HEK293 (cell line): ENCODE measurements around the gene TCEA2.

Source experiments
- CTCF ChIA-PET: fragments of 350-600 bp; formaldehyde crosslinking; extraction: SDS; loops from one replicate; lab custom pipeline; 2021; ENCODE audit warnings: antibody characterized with exemption; lab: Yijun Ruan, JAX
- POLR2A ChIA-PET: fragments of 300-600 bp; formaldehyde crosslinking; extraction: SDS; loops from one replicate; lab custom pipeline; 2020; ENCODE audit warnings: antibody characterized with exemption, inconsistent platforms; lab: Yijun Ruan, JAX
- H3K27ac ChIP-seq: fragments of 200-500 bp; sonication (Bioruptor generic); 2 replicates; pipeline ENCODE4 v1.5.1; 2014; ENCODE audit warnings: low read depth, low read length, control low read depth, inconsistent platforms; ENCODE audit errors: extremely low read depth
- H3K36me3 ChIP-seq, 2 experiments: fragments of 200-500 bp in 1 of 2; sonication (Bioruptor generic) in 1 of 2; 1 replicate in 1 of 2; 2 replicates in 1 of 2; pipeline ENCODE4 v1.5.1; 2014 to 2017; ENCODE audit warnings: inconsistent platforms in 2 of 2, low read length in 2 of 2; ENCODE audit not compliant: control insufficient read depth in 2 of 2, insufficient read depth in 1 of 2
- H3K4me1 ChIP-seq: fragments of 200-500 bp; sonication (Bioruptor generic); 2 replicates; pipeline ENCODE4 v1.5.1; 2014; ENCODE audit warnings: mild to moderate bottlenecking, low read length, inconsistent platforms; ENCODE audit not compliant: control insufficient read depth, insufficient read depth
- H3K4me3 ChIP-seq: 2 replicates; pipeline ENCODE4 v1.5.1; 2011; ENCODE audit warnings: low read depth, mild to moderate bottlenecking, control low read depth, low read length, moderate library complexity
- H3K9me3 ChIP-seq: fragments of 200-500 bp; sonication (Bioruptor generic); 2 replicates; pipeline ENCODE4 v1.5.1; 2014; ENCODE audit warnings: low read depth, low read length, inconsistent platforms; ENCODE audit not compliant: control insufficient read depth, insufficient read depth
- BCL11B ChIP-seq: fragments of 450-650 bp; formaldehyde crosslinking; IDR thresholded peaks from 2 replicates; pipeline ENCODE4 v1.5.1; 2016; ENCODE audit warnings: low read depth, missing biosample characterization, missing genetic modification characterization
- BCL6B ChIP-seq: fragments of 450-650 bp; formaldehyde crosslinking; IDR thresholded peaks from 2 replicates; pipeline ENCODE4 v1.5.1; 2017; ENCODE audit warnings: missing biosample characterization, missing genetic modification characterization
- GLIS2 ChIP-seq: fragments of 450-650 bp; formaldehyde crosslinking; IDR thresholded peaks from 2 replicates; pipeline ENCODE4 v1.5.1; 2016; ENCODE audit warnings: missing biosample characterization, missing genetic modification characterization
- HIC1 ChIP-seq: fragments of 450-650 bp; formaldehyde crosslinking; IDR thresholded peaks from 2 replicates; pipeline ENCODE4 v1.5.1; 2016; ENCODE audit warnings: missing biosample characterization, missing genetic modification characterization
- KLF17 ChIP-seq: fragments of 450-650 bp; formaldehyde crosslinking; IDR thresholded peaks from 2 replicates; pipeline ENCODE4 v1.5.1; 2016; ENCODE audit warnings: missing biosample characterization, missing genetic modification characterization
- OVOL3 ChIP-seq: fragments of 450-650 bp; formaldehyde crosslinking; IDR thresholded peaks from 2 replicates; pipeline ENCODE4 v1.5.1; 2016; ENCODE audit warnings: missing biosample characterization, missing genetic modification characterization
- PRDM10 ChIP-seq: fragments of 450-650 bp; formaldehyde crosslinking; IDR thresholded peaks from 2 replicates; pipeline ENCODE4 v1.5.1; 2016; ENCODE audit warnings: missing biosample characterization, missing genetic modification characterization
- WT1 ChIP-seq: fragments of 450-650 bp; formaldehyde crosslinking; IDR thresholded peaks from 2 replicates; pipeline ENCODE4 v1.5.1; 2016; ENCODE audit warnings: missing biosample characterization, missing genetic modification characterization
- ZBTB20 ChIP-seq: fragments of 450-650 bp; formaldehyde crosslinking; IDR thresholded peaks from 2 replicates; pipeline ENCODE4 v1.5.1; 2016; ENCODE audit warnings: missing biosample characterization, missing genetic modification characterization
- ZBTB21 ChIP-seq: fragments of 450-650 bp; formaldehyde crosslinking; IDR thresholded peaks from 2 replicates; pipeline ENCODE4 v1.5.1; 2017; ENCODE audit warnings: missing biosample characterization, missing genetic modification characterization
- ZEB2 ChIP-seq: fragments of 450-650 bp; formaldehyde crosslinking; IDR thresholded peaks from 2 replicates; pipeline ENCODE4 v1.5.1; 2016; ENCODE audit warnings: missing biosample characterization, missing genetic modification characterization
- ZFP37 ChIP-seq: fragments of 450-650 bp; formaldehyde crosslinking; IDR thresholded peaks from 2 replicates; pipeline ENCODE4 v1.5.1; 2016; ENCODE audit warnings: missing biosample characterization, missing genetic modification characterization
- ZNF555 ChIP-seq: fragments of 450-650 bp; formaldehyde crosslinking; conservative IDR thresholded peaks from 2 replicates; pipeline ENCODE4 v1.5.1; 2017; ENCODE audit warnings: missing biosample characterization, mild to moderate bottlenecking, missing genetic modification characterization, inconsistent platforms
- ZNF701 ChIP-seq: fragments of 450-650 bp; formaldehyde crosslinking; IDR thresholded peaks from 2 replicates; pipeline ENCODE4 v1.5.1; 2016; ENCODE audit warnings: missing biosample characterization, missing genetic modification characterization
- ZSCAN23 ChIP-seq: fragments of 450-650 bp; formaldehyde crosslinking; IDR thresholded peaks from 2 replicates; pipeline ENCODE4 v1.5.1; 2016; ENCODE audit warnings: missing biosample characterization, missing genetic modification characterization

The TCEA2 gene

GRCh38 chr20:64067005-64067632, 4.1 kb downstream of the TCEA2 start:
- H3K4me1 ChIP-seq: no peaks in the 10 kb centered on the region
- CTCF ChIA-PET: interaction anchor here (1.1 kb wide), 2 partner anchors 12 to 17 kb away, joined by 3 read pairs; partner anchors contain the start of genes LKAAEAR1 and RGS19

GRCh38 chr20:64067733-64068307, 4.8 kb downstream of the TCEA2 start:
- CTCF ChIA-PET: no interaction called here
- Histone ChIP-seq H3K4me1 (no peaks in the 10 kb centered on the region), H3K27ac (no peak overlapping the region)
- POLR2A ChIA-PET: interaction anchor here (1.2 kb wide), 1 partner anchor 29 kb away, joined by 3 read pairs; no protein-coding TSS in a partner anchor
- TF ChIP-seq ZFP37 (tag by site-specific recombination) (no peak), BCL6B (no peak), ZBTB20 (no peak), HIC1 (tag by site-specific recombination) (peak; percentile 13; the same call in 1 of the 2 replicates), WT1 (tag by site-specific recombination) (no peak), ZNF555 (tag by site-specific recombination) (no peak), ZEB2 (tag by site-specific recombination) (peak; percentile 20; the same call in 1 of the 2 replicates), ZNF701 (tag by site-specific recombination) (no peak), ZBTB21 (no peak), ZSCAN23 (no peak)
- TF ChIP-seq, all 188 proteins: peak for 2
- Histone ChIP-seq H3K4me3 (no peak overlapping the region), H3K36me3 (peaks cover 0 to 13% of the 10 kb centered on the region in 2 experiments; a peak in 1 of 3 replicates), H3K9me3 (no peaks in the 10 kb centered on the region)

More at GRCh38 chr20:64067005-64067632, 4.1 kb downstream of the TCEA2 start:
- Histone ChIP-seq H3K9me3 (no peaks in the 10 kb centered on the region), H3K36me3 (peaks cover 0 to 8% of the 10 kb centered on the region in 2 experiments; a peak in 1 of 3 replicates), H3K4me3 (no peak overlapping the region)
- TF ChIP-seq GLIS2: peak; percentile 70
- TF ChIP-seq OVOL3 (tag by site-specific recombination): no peak
- 0 out of 2 replicates have a peak, but pooled peaks have one; percentile 11 for TF ChIP-seq BCL11B (tag by site-specific recombination)
- TF ChIP-seq KLF17: peak; percentile 43
- TF ChIP-seq PRDM10 (tag by site-specific recombination): no peak
- TF ChIP-seq HIC1 (tag by site-specific recombination): 0 out of 2 replicates have a peak, but pooled peaks have one; percentile 14
- TF ChIP-seq, all 188 proteins: peak for 4
- POLR2A ChIA-PET: no interaction called here
- H3K27ac ChIP-seq: 0 out of 2 replicates have a peak overlapping the region, but pooled peaks have one; percentile 11
